T-helper 2 cell treated with Interferon-gamma antibody and Interleukin-4, amounts not matched to agents 100 ng/mL and 5 ng/mL, for 36 hours (primary cell): Measurements from ENCODE around the gene RPS21. TPM values are rescaled to one million over a fixed set of nuclear protein-coding genes. Genes with fewer than 3 reads are reported as not detected.
"Not testable (repeated sequence)": the region's sequence is repeated elsewhere in the genome, so short reads cannot be mapped to it uniquely, and the experiment has no call there.

Experiments
- intact Hi-C: fragments of 100-400 bp; cut with micrococcal nuclease; formaldehyde crosslinking; loops from one replicate; pipeline ENCODE4 v1.15.1; 2023
- total RNA-seq: library from RNA; stranded (reverse); gene quantifications from 2 replicates; pipeline ENCODE4 v1.2.3, GENCODE V29; 2022

The RPS21 gene
- total RNA-seq, 1 donor from 2014 or later, result 1,960 TPM

- intact Hi-C loops, result loop anchor here (1.0 kb wide), 1 partner anchor 63 kb away; the partner anchor contains the start of gene ADRM1
Observed at GRCh38 chr20:62364911-62365736, 21.8 kb upstream of the RPS21 start.

DNA sequence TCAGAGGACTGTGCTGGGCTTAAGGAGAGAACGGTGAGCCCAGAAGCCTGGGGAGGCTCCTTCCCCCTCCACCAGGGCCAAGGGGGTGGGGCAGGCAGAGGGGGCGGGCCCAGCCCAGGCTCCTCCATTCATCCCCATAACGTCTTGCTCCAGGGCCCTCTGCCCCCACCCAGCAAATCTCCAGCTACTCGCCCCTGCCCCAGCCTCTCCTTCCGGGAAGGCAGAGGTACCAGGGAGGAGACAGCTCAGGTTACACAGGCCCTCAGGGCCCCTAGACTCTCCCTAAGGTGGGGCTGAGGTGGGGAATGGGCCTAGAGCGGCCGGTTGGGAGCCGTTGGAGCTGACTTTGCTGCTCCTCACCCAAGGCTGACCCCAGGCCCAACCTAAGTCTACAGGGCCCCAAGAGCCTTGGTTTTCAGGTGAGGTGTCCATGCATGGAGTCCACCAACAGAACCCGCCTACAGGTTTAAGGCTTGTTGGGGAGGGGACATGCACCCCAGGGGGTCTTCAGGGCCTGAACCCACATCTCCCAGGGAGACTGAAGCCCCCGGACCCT lies 21.0 kb upstream of the RPS21 start:
- intact Hi-C loops, result loop anchor here (1.0 kb wide), 1 partner anchor 64 kb away; the partner anchor contains the start of gene ADRM1

DNA sequence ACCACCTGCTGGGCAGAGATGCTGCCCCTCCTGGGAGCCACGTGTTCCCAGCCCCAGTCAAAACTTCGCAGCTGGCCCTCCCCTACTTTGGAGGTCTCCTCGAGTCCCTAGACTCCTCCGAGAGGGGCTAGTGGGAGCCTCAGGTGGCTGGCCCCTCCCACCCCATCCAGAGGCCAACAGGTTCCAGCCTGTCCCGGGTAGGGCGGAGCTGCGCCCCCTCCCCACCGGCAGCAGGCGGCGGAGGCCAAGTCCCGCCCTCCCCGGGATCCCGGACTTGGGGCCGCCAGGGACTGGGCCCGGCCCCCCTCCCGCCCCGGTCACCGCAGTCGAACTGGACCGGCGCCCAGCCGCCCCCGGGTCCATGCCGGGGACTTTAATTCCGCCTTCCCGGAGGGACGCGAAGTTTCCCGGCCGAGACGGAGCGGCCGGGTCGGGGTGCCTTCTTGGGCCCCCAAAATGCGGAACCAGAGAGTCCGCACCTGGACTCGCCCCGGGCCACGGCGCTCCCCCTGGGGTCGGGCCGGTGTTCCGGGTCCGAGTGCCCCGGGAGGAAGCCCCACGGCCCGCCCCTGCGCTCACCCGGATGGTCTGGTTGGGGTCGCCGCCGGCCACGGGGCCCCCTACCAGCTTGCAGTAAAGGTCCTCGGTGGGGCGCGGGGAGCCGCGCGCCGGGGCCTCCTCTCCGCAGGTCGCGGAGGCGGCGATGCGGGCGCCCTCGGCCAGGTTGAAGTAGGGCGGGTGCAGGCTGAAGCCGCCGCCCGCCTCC lies 20.4 kb upstream of the RPS21 start:
- intact Hi-C loops, result no loop called here

- intact Hi-C loops, result no loop called here
Observed at GRCh38 chr20:62367136-62367632, 19.7 kb upstream of the RPS21 start, which contains the start of gene LAMA5. Gene LAMA5 (minus strand): TSS chr20:62367312. CDS start chr20:62367245, 67 bp downstream.

DNA sequence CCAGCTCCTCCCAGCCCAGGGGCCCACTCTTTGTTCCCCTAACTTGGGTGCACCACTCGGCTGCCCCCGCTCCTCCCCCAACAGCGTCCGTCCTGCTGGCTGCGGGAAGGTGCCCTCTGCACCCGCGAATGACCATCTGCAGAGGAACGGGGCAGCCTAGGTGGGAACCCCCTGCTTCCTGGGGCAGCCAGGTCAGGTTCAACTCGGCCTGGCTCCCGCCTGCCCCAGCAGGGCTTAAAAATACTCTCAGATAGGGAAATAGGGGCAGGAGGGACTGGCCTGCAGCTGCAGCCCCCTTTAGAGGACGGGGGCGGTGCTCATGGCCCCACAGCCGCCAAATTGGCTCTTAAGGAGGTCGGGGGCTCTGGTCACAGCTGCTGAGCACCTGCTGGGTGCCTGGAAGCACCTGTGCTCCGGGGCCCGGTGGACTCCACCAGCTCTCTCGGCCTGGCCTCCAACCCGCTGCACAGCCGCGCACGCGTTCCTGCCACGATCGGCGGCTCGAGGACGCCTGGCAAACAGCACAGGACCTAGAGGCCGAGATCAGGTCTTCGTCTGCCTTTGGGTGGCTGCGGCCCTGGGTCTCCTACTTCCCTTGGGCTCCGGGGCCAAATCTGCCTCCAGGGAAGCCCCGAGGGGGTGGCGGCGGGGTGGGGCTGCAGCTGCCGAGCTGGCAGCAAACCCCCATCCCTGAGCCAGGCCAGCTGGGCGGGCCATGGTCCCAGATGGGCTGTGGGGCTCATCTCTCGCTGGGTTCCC lies 19.1 kb upstream of the RPS21 start:
- intact Hi-C loops, result no loop called here

DNA sequence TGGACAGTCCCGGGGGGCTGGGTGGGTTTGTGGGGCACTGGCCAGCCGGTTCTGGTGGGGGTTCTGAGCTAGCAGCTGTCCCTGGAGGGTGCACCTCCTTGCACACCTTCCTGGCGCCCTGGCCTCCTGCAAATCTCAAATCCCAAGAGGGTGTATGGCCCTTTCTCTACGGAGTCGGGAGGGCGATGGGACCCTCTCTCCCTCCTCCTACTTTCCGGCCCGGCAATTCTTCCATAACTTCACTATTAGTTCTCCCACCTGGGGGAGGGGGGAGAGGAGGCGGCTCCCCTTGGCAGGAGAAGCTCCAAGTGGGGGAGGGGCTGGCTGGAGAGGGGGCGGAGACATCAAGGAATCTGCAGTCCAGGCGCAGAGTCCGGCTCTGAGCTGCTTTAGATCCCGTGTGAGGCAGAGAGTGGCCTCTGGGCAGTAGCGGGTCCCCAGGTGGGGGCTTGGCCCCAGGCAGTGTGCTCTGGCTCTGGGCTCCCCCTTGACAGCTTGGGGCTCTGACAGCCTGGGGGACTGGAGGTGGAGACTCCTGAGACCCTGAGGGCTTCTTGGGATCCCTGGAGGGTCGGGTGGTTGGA lies 18.4 kb upstream of the RPS21 start:
- intact Hi-C loops, result no loop called here

- intact Hi-C loops, result no loop called here
Observed at GRCh38 chr20:62368976-62369814, 17.7 kb upstream of the RPS21 start.

GRCh38 chr20:62369815-62370114 lies 17.1 kb upstream of the RPS21 start:
- intact Hi-C loops, result no loop called here

- intact Hi-C loops, result no loop called here
Observed at GRCh38 chr20:62370115-62370806, 16.6 kb upstream of the RPS21 start.

GRCh38 chr20:62370807-62371587 lies 15.9 kb upstream of the RPS21 start:
- intact Hi-C loops, result no loop called here

DNA sequence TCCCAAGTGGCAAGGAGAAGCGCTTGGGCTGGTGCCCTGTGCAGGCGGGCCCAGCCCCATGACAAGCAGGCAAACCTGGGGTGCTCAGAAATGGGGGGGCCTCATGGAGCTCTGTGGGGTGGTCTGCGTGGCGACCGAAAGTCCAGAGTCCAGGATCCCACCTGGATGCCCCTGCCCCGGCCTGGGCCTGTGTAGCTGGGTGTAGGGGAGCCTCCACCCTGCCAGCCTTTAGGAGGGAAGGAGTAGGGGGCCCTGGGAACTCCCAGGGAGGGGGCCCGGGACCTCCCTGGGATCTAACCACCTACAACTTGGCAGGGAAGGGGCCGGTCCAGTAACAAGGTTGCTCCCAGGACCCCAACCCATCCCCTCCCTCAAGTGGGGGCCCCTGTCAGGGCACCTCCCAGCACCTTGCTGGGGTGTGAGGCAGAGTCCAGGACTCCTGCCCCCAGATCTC lies 15.3 kb upstream of the RPS21 start:
- intact Hi-C loops, result no loop called here

DNA sequence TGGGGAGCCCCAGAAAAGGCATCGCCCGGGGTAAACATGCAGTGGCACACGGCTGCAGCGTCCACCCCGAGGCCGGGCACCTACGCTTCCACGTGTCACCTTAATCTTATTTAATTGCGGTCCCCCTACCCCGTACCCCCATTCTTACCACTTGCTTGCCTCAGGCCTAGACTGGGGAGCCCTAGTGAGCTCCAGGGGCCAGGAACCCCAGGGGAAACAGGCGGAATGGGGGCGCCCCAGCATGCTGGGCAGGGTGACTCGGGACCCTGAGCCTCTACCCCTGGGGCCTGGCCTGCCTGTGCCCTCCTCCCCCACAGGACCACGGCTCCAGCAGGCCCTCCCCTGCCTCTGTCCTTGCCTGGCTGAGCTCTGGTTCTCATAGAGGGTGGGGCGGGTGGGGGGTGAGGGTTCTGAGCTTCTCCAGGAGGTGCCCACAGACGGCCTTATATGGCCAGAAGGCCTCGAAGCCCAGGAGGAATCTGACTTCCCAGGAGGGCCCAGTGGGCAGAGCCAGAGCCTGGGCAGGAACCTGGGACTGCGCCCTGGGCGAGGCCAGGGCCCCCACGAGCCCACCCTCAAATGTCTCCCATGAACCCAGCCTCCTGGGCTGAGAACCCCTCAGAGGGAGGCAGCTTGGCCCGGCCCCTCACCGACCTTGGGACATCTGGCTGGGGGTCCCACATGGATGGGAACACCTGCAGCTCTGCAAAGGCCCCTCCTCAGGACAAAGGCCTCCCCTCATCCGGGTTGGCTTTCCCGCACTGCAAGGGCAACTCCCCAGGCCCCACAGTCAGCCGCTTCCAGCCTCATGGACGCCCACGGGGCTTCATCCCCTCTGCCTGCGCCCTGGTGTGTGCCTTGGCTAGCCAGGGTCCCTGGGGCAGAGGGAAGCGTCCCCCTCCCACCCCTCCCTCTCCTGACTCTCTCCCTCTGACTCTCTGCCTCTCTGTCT lies 14.6 kb upstream of the RPS21 start:
- intact Hi-C loops, result no loop called here

DNA sequence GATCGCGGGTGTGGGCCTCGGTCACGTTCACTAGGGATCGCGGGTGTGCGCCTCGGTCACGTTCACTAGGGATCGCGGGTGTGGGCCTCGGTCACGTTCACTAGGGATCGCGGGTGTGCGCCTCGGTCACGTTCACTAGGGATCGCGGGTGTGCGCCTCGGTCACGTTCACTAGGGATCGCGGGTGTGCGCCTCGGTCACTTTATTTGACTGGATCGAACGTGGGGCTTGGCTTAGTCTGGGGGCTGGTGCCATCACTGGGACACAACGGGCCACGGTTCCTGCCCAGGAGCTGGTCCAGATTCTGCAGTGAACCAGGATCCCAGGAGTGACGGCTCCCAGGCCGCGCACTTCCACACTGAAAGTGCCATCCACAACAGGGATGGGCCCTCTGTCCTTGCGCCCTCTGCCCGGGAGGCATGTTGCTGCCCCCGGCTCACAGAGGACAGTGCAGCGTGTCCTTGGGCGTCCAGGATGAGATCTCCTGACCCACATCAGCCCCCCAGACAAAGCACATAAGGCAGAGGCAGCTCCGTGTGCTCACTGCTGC lies 13.2 kb upstream of the RPS21 start:
- intact Hi-C loops, result not testable (repeated sequence)

DNA sequence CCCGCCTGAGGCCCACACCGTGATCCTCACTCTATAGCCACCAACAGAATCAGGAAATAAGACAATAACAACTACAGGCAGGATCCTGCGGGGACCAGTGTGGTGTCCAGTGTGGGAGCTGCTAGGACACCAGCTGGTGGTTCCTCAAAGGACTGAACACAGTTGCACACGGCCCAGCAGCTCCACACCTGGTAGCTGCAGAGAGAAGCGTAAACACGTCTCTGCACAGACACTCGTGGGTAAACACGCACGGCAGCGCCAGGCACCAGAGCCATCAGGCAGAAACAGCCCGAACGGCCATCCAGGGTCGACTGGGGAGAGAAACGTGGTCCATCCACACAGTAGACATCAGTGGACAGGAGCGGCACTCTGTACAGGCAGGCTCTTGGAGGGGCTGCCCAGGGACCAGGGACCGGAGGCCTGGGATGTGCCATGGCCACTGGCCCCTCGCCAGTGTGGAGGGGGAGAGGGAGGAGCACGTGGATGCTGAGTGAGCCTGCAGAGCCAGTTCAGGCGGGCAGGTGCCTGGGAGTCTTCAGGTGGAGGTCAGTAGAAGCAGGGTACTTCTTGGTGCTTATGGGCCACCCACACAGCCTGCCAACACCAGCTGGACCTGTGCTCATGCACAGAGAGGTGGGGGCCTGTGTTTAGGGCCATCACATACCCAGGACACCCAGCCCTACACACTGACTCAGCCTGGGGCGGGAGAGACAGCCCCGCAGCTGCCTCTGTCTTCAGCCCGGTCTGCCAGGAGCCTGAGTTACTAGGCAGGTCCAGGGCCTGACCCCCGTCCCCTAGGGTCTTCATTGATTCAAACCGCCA lies 12.4 kb upstream of the RPS21 start:
- intact Hi-C loops, result no loop called here

GRCh38 chr20:62376112-62377063 lies 10.5 kb upstream of the RPS21 start:
- intact Hi-C loops, result no loop called here
